SK-N-SH treated with all-trans-retinoic acid at 6 μM for 48 hours (cell line): ENCODE measurements around the gene SIL1.
A peak's percentile ranks its signal among the peaks of the same experiment; 100 is the strongest.

ENCODE experiments used
- ATAC-seq: fragments of 200-7000 bp; cut with Tn5 transposase; 3 replicates; pipeline ENCODE4 v1.9.1; 2020; ENCODE audit warnings: mild to moderate bottlenecking, moderate library complexity
- ARNTL ChIP-seq: fragments of 450-650 bp; formaldehyde crosslinking; IDR thresholded peaks from 2 replicates; pipeline ENCODE4 v1.5.0; 2020; ENCODE audit warnings: low read depth, mild to moderate bottlenecking, moderate library complexity, borderline replicate concordance
- ESRRG ChIP-seq: fragments of 250-450 bp; sonication (Bioruptor Pico); IDR thresholded peaks from 2 replicates; pipeline ENCODE4 v1.6.1; 2021; ENCODE audit warnings: mild to moderate bottlenecking
- ISL1 ChIP-seq: fragments of 250-450 bp; sonication (Bioruptor Pico); IDR thresholded peaks from 2 replicates; pipeline ENCODE4 v2.1.2; 2022; ENCODE audit warnings: mild to moderate bottlenecking, moderate library complexity
- OSR1 ChIP-seq: fragments of 250-450 bp; sonication (Bioruptor Pico); IDR thresholded peaks from 2 replicates; pipeline ENCODE4 v1.8.0; 2022; ENCODE audit warnings: moderate library complexity, mild to moderate bottlenecking, inconsistent platforms
- POU6F1 ChIP-seq: fragments of 250-450 bp; sonication (Bioruptor Pico); IDR thresholded peaks from 2 replicates; pipeline ENCODE4 v1.8.0; 2021; ENCODE audit warnings: low read depth, mild to moderate bottlenecking, moderate library complexity, borderline replicate concordance
- RARB ChIP-seq: fragments of 250-450 bp; sonication (Bioruptor Pico); IDR thresholded peaks from 2 replicates; pipeline ENCODE4 v1.8.0; 2021; ENCODE audit warnings: mild to moderate bottlenecking, moderate library complexity
- TCF4 ChIP-seq: fragments of 250-450 bp; sonication (Bioruptor Pico); IDR thresholded peaks from 2 replicates; pipeline ENCODE4 v1.8.0; 2021; ENCODE audit warnings: mild to moderate bottlenecking, moderate library complexity, borderline replicate concordance
- TOX ChIP-seq: fragments of 250-450 bp; sonication (Bioruptor Pico); IDR thresholded peaks from 2 replicates; pipeline ENCODE4 v1.8.0; 2021; ENCODE audit warnings: mild to moderate bottlenecking, moderate library complexity, borderline replicate concordance
- ZC3H10 ChIP-seq: fragments of 250-450 bp; sonication (Bioruptor Pico); IDR thresholded peaks from 2 replicates; pipeline ENCODE4 v1.5.1; 2021; ENCODE audit warnings: mild to moderate bottlenecking, moderate library complexity
- ZFP30 ChIP-seq: fragments of 450-650 bp; formaldehyde crosslinking; IDR thresholded peaks from 2 replicates; pipeline ENCODE4 v1.5.0; 2022; ENCODE audit warnings: mild to moderate bottlenecking, moderate library complexity
- ZNF565 ChIP-seq: fragments of 450-650 bp; formaldehyde crosslinking; conservative IDR thresholded peaks from 2 replicates; pipeline ENCODE4 v1.5.0; 2020; ENCODE audit warnings: low read depth, mild to moderate bottlenecking, moderate library complexity
- ZNF70 ChIP-seq: fragments of 450-650 bp; formaldehyde crosslinking; IDR thresholded peaks from 2 replicates; pipeline ENCODE4 v1.5.0; 2020; ENCODE audit warnings: mild to moderate bottlenecking, moderate library complexity
- ZNF8 ChIP-seq: fragments of 450-650 bp; formaldehyde crosslinking; IDR thresholded peaks from 2 replicates; pipeline ENCODE4 v1.5.0; 2020; ENCODE audit warnings: mild to moderate bottlenecking, moderate library complexity
- TF ChIP-seq, protein P1 (sequence below): fragments of 250-450 bp; sonication (Bioruptor Pico); IDR thresholded peaks from 2 replicates; pipeline ENCODE4 v1.8.0; 2020; ENCODE audit warnings: mild to moderate bottlenecking, moderate library complexity, borderline replicate concordance
- TF ChIP-seq, protein P2 (sequence below): fragments of 250-450 bp; sonication (Bioruptor Pico); IDR thresholded peaks from 2 replicates; pipeline ENCODE4 v1.5.1; 2021; ENCODE audit warnings: mild to moderate bottlenecking, moderate library complexity
- TF ChIP-seq, protein P3 (sequence below): fragments of 250-450 bp; sonication (Bioruptor Pico); IDR thresholded peaks from 2 replicates; pipeline ENCODE4 v1.5.1; 2020; ENCODE audit warnings: low read depth, mild to moderate bottlenecking, moderate library complexity

The SIL1 gene

DNA sequence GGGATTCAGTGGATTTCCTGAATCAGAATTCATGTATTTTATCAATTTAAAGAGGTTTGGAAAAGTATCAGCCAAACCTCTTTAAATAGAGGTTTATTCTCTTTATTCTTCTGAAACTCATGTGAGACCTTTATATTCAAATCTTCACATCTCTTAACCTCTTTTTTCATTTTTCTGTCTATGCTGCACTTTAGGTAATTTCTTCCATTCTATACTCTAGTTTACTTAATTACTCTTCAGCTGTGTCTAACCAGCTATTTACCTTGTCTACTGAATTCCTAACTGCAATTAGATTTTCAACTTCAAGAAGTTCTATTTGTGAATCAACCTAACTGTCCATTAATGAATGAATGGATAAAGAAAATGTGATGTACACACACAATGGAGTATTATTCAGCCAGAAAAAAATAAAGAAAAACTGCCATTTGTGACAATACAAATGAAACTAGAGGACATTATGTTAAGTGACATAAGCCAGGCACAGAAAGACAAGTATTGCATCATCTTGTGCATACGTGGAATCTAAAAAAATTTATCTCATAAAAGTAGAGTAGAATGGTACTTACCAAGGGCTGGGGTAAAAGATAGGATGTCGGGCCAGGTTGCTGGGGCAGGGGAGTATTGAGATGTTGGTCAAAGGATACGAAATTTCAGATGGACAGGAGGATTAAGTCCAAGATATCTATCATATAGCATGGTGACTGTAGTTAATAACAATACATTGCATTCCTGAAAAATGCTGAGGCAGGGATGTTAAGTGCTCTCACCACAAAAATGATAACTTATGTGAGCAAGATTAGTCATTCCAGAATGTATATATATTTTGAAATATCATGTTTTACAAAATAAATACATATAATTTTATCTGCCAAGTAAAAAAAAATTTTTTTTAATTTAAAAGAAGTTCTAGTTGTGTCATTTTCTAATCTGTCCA is 193.5 kb downstream of the SIL1 start:
- TF ChIP-seq, protein P1, sequence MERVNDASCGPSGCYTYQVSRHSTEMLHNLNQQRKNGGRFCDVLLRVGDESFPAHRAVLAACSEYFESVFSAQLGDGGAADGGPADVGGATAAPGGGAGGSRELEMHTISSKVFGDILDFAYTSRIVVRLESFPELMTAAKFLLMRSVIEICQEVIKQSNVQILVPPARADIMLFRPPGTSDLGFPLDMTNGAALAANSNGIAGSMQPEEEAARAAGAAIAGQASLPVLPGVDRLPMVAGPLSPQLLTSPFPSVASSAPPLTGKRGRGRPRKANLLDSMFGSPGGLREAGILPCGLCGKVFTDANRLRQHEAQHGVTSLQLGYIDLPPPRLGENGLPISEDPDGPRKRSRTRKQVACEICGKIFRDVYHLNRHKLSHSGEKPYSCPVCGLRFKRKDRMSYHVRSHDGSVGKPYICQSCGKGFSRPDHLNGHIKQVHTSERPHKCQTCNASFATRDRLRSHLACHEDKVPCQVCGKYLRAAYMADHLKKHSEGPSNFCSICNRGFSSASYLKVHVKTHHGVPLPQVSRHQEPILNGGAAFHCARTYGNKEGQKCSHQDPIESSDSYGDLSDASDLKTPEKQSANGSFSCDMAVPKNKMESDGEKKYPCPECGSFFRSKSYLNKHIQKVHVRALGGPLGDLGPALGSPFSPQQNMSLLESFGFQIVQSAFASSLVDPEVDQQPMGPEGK (CRISPR knock-in tag) = no peak
- peak; percentile 79 for TF ChIP-seq ZFP30
- no peak for ATAC-seq

GRCh38 chr5:138999674-139000073 is 198.5 kb downstream of the SIL1 start:
- TF ChIP-seq ZNF70 (CRISPR knock-in tag) (no peak), POU6F1 (CRISPR knock-in tag) (no peak), ESRRG (CRISPR knock-in tag) (no peak), ISL1 (CRISPR knock-in tag) (no peak), OSR1 (no peak), ZFP30 (no peak), TCF4 (CRISPR knock-in tag) (no peak), ZC3H10 (CRISPR knock-in tag) (no peak), ZNF8 (CRISPR knock-in tag) (no peak)
- TF ChIP-seq, protein P2, sequence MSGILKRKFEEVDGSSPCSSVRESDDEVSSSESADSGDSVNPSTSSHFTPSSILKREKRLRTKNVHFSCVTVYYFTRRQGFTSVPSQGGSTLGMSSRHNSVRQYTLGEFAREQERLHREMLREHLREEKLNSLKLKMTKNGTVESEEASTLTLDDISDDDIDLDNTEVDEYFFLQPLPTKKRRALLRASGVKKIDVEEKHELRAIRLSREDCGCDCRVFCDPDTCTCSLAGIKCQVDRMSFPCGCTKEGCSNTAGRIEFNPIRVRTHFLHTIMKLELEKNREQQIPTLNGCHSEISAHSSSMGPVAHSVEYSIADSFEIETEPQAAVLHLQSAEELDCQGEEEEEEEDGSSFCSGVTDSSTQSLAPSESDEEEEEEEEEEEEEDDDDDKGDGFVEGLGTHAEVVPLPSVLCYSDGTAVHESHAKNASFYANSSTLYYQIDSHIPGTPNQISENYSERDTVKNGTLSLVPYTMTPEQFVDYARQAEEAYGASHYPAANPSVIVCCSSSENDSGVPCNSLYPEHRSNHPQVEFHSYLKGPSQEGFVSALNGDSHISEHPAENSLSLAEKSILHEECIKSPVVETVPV (CRISPR knock-in tag) = no peak
- TF ChIP-seq, protein P1 (CRISPR knock-in tag) = no peak
- no peak for ATAC-seq

GRCh38 chr5:138998521-138998920 is 199.6 kb downstream of the SIL1 start:
- ATAC-seq = no peak
- TF ChIP-seq ZNF565 (CRISPR knock-in tag) = no peak
- TF ChIP-seq ZNF8 (CRISPR knock-in tag) = no peak
- no peak for TF ChIP-seq RARB (CRISPR knock-in tag)
- TF ChIP-seq, protein P1 (CRISPR knock-in tag) = no peak
- TF ChIP-seq TOX (CRISPR knock-in tag) = no peak
- no peak for TF ChIP-seq ARNTL (CRISPR knock-in tag)
- no peak for TF ChIP-seq TCF4 (CRISPR knock-in tag)
- TF ChIP-seq ZFP30 = no peak
- TF ChIP-seq, protein P3, sequence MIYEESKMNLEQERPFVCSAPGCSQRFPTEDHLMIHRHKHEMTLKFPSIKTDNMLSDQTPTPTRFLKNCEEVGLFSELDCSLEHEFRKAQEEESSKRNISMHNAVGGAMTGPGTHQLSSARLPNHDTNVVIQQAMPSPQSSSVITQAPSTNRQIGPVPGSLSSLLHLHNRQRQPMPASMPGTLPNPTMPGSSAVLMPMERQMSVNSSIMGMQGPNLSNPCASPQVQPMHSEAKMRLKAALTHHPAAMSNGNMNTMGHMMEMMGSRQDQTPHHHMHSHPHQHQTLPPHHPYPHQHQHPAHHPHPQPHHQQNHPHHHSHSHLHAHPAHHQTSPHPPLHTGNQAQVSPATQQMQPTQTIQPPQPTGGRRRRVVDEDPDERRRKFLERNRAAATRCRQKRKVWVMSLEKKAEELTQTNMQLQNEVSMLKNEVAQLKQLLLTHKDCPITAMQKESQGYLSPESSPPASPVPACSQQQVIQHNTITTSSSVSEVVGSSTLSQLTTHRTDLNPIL = no peak
- TF ChIP-seq ZC3H10 (CRISPR knock-in tag) = no peak
- TF ChIP-seq OSR1 = no peak
- no peak for TF ChIP-seq ZNF70 (CRISPR knock-in tag)
- no peak for TF ChIP-seq ESRRG (CRISPR knock-in tag)
- TF ChIP-seq, all 23 proteins: peak for 0
